SU-DHL-6 (cell line): ENCODE results near the gene PDLIM7.

Experiments used
- H2AFZ ChIP-seq: fragments of 200-600 bp; sonication (generic); 2 replicates; pipeline ENCODE4 v1.6.1; 2014; ENCODE audit warnings: low read depth, mild to moderate bottlenecking, moderate library complexity, mixed read lengths, antibody characterized with exemption, low read length; ENCODE audit not compliant: severe bottlenecking
- H3F3A ChIP-seq: fragments of 200-600 bp; shearing (Covaris generic); 2 replicates; pipeline ENCODE4 v1.6.0; 2016; ENCODE audit warnings: antibody characterized with exemption, mild to moderate bottlenecking; ENCODE audit not compliant: insufficient read depth
- H3K27ac ChIP-seq: fragments of 200-600 bp; sonication (generic); 2 replicates; pipeline ENCODE4 v1.5.1; 2016; ENCODE audit warnings: low read depth, mild to moderate bottlenecking, low read length, moderate library complexity, mixed read lengths
- H3K27me3 ChIP-seq: fragments of 200-600 bp; sonication (generic), shearing (Covaris generic); 2 replicates; pipeline ENCODE4 v1.6.0; 2014; ENCODE audit warnings: mild to moderate bottlenecking, low read length
- H3K36me3 ChIP-seq: fragments of 200-600 bp; sonication (generic); 2 replicates; pipeline ENCODE4 v1.6.1; 2014; ENCODE audit warnings: mild to moderate bottlenecking, low read length, mixed read lengths
- H3K4me2 ChIP-seq: fragments of 300-600, 200-600 bp; shearing (Covaris generic), sonication (generic); 2 replicates; pipeline ENCODE4 v1.6.0; 2014; ENCODE audit warnings: low read length, low read depth, mild to moderate bottlenecking; ENCODE audit not compliant: poor library complexity, severe bottlenecking
- H3K4me3 ChIP-seq: fragments of 200-600 bp; sonication (generic); 2 replicates; pipeline ENCODE4 v1.5.1; 2014; ENCODE audit warnings: antibody characterized with exemption, low read length, mild to moderate bottlenecking, mixed read lengths; ENCODE audit not compliant: insufficient read depth, poor library complexity, severe bottlenecking
- H3K79me2 ChIP-seq: fragments of 200-600 bp; sonication (generic); 2 replicates; pipeline ENCODE4 v1.6.1; 2014; ENCODE audit warnings: mild to moderate bottlenecking, low read length, moderate library complexity; ENCODE audit not compliant: insufficient read depth
- H3K9ac ChIP-seq: fragments of 200-600 bp; sonication (generic); 2 replicates; pipeline ENCODE4 v1.7.0; 2014; ENCODE audit warnings: mild to moderate bottlenecking, low read length
- H3K9me2 ChIP-seq: fragments of 200-600 bp; sonication (generic); replicated peaks from 2 replicates; pipeline ENCODE4 v1.6.1; 2014; ENCODE audit warnings: low read length; ENCODE audit not compliant: insufficient read depth
- H3K9me3 ChIP-seq: fragments of 200-600 bp; sonication (generic); 2 replicates; pipeline ENCODE4 v1.6.1; 2014; ENCODE audit warnings: low read length, mixed read lengths; ENCODE audit not compliant: insufficient read depth
- H4K20me1 ChIP-seq: fragments of 200-600 bp; sonication (generic); 2 replicates; pipeline ENCODE4 v1.6.1; 2014; ENCODE audit warnings: low read depth, mild to moderate bottlenecking, antibody characterized with exemption, low read length, moderate library complexity, mixed read lengths
- CTCF ChIP-seq: fragments of 200-600 bp; sonication (generic); IDR thresholded peaks from one replicate; pipeline ENCODE4 v1.5.1; 2017; ENCODE audit warnings: antibody characterized with exemption, mild to moderate bottlenecking, low read length, moderate library complexity; ENCODE audit not compliant: insufficient read depth, poor library complexity, severe bottlenecking
- EZH2phosphoT487 ChIP-seq: fragments of 200-600 bp; sonication (generic), shearing (Covaris generic); conservative IDR thresholded peaks from 2 replicates; pipeline ENCODE4 v1.6.1; 2018; ENCODE audit warnings: mild to moderate bottlenecking, antibody characterized with exemption, low read length, moderate library complexity, mixed read lengths

Gene PDLIM7

GRCh38 chr5:177542816-177543465 lies 45.5 kb upstream of the PDLIM7 start:
- Histone ChIP-seq H3K9ac (no peak overlapping the region), H3F3A (no peaks in the 10 kb centered on the region), H3K79me2 (peaks cover 66% of the 10 kb centered on the region; the same call in 1 of the 2 replicates), H3K36me3 (no peaks in the 10 kb centered on the region; the same call in 1 of the 2 replicates), H2AFZ (no peak overlapping the region), H3K27ac (no peak overlapping the region), H3K9me3 (no peaks in the 10 kb centered on the region), H3K4me2 (no peak overlapping the region), H3K4me3 (no peak overlapping the region), H3K27me3 (no peaks in the 10 kb centered on the region), H3K9me2 (no peaks in the 10 kb centered on the region), H4K20me1 (no peaks in the 10 kb centered on the region)
- TF ChIP-seq EZH2phosphoT487, result no peak
- TF ChIP-seq CTCF, result no peak

- Histone ChIP-seq H4K20me1 (no peaks in the 10 kb centered on the region), H3K4me3 (no peak overlapping the region), H3K79me2 (peaks cover 54% of the 10 kb centered on the region; the same call in 1 of the 2 replicates), H3K9ac (no peak overlapping the region), H3K27me3 (no peaks in the 10 kb centered on the region), H3K27ac (no peak overlapping the region), H3K36me3 (peaks cover 8% of the 10 kb centered on the region), H3K9me3 (no peaks in the 10 kb centered on the region), H2AFZ (no peak overlapping the region), H3K4me2 (no peak overlapping the region), H3F3A (no peaks in the 10 kb centered on the region), H3K9me2 (no peaks in the 10 kb centered on the region)
- TF ChIP-seq CTCF, result no peak
- no peak for TF ChIP-seq EZH2phosphoT487
Observed at GRCh38 chr5:177540438-177540837, 43.0 kb upstream of the PDLIM7 start.

- no peak overlapping the region for H3K4me3 ChIP-seq
- H3K9me3 ChIP-seq, result no peaks in the 10 kb centered on the region
- H3K27me3 ChIP-seq, result no peaks in the 10 kb centered on the region
- H3K9me2 ChIP-seq, result no peaks in the 10 kb centered on the region
- H4K20me1 ChIP-seq, result no peaks in the 10 kb centered on the region
- no peak overlapping the region for H3K4me2 ChIP-seq
- no peaks in the 10 kb centered on the region for H3F3A ChIP-seq
- peaks cover 54% of the 10 kb centered on the region; the same call in 1 of the 2 replicates for H3K79me2 ChIP-seq
- H3K36me3 ChIP-seq, result peaks cover 17% of the 10 kb centered on the region; the same call in 1 of the 2 replicates
- no peak for TF ChIP-seq CTCF
- no peak for TF ChIP-seq EZH2phosphoT487
- H3K27ac ChIP-seq, result no peak overlapping the region
- H3K9ac ChIP-seq, result no peak overlapping the region
- H2AFZ ChIP-seq, result no peak overlapping the region
Observed at GRCh38 chr5:177539411-177539810, 42.0 kb upstream of the PDLIM7 start.
